OCI-M1 (cell line): ENCODE results near the gene CDCA8.
"Not testable (repeated sequence)": the region's sequence is repeated elsewhere in the genome, so short reads cannot be mapped to it uniquely, and the experiment has no call there.

Experiments
- DNase-seq: peaks from one replicate; lab custom pipeline; 2025; lab: John Stamatoyannopoulos, UW

The CDCA8 gene

GRCh38 chr1:37737975-37738374, 45.7 kb downstream of the CDCA8 start:
- not testable (repeated sequence) for DNase-seq

DNA sequence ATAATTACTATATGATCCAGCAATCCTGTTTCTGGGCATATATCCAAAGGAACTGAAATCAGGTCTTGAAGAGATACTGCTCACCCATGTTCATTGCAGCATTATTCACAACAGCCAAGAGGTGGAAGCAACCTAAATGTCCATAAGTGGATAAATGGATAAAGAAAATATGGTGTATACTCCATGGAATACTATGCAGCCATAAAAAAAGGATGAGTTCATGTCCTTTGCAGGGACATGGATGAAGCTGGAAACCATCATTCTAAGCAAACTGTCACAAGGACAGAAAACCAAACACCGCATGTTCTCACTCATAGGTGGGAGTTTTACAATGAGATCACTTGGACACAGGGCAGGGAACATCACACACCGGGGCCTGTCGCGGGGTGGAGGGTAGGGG, 46.3 kb downstream of the CDCA8 start:
- DNase-seq, result not testable (repeated sequence)

DNA sequence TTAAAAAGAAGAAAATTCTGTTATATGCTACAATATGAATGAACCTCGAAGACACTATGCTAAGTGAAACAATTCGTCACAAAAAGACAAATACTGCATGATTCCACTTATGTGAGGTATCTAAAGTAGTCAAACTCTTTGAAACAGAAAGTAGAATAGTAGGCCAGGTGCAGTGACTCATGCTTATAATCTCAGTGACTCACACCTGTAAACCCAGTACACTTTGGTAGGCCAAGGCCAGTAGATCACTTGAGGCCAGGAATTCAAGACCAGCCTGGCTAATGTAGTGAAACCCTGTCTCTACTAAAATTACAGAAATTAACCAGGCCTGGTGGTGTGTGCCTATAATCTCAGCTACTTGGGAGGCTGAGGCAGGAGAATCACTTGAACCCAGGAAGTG, 46.9 kb downstream of the CDCA8 start:
- no peak for DNase-seq

GRCh38 chr1:37741130-37741529, 48.8 kb downstream of the CDCA8 start:
- no peak for DNase-seq

- no peak for DNase-seq
Observed at GRCh38 chr1:37741662-37742061, 49.3 kb downstream of the CDCA8 start.

- DNase-seq, result no peak
Observed at GRCh38 chr1:37746806-37747205, 54.5 kb downstream of the CDCA8 start.

- DNase-seq, result no peak
Observed at GRCh38 chr1:37748565-37748964, 56.2 kb downstream of the CDCA8 start.

- no peak for DNase-seq
Observed at GRCh38 chr1:37752213-37752582, 59.9 kb downstream of the CDCA8 start.

GRCh38 chr1:37752583-37753471, 60.5 kb downstream of the CDCA8 start:
- DNase-seq, result no peak

DNA sequence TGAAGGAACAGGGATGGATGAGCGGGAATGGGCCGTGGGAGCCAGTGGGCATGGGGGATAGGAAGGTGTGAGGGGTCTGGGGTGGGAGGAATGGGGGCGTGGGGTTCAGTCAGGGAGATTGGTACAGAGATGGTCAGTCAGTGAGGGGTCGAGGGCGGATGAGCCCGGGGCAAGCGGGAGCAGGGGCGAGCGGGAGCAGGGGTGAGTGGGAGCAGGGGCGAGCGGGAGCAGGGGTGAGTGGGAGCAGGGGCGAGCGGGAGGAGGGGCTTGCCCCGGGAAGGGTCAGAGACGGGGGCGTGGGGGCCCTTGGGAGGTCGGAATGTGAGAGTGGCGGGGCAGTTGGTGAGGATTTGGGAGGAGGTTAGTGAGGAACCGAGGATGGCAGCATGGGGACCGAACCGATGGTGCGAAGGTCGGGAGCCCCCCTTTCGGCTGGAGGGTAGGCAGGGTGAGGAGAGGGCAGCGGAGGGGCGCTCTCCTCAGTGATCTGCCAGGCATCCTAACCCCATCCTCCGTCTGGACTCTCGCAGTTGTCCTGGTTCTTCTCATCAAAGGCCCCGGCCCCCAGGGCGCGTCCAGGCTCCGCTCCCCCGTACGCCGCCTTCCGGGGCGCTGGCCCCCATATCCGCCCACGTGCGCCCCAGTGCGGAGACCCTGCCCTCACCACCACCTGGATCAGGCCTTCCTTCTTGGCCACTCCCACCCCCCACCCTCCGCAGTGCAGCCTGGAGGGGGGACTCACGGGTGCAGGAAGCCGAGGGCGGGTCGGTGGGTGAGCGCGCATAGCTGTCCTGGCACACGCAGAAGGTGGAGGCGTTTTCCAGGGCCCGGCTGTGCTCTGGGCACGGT, 61.4 kb downstream of the CDCA8 start:
- no peak for DNase-seq

- DNase-seq, result no peak
Observed at GRCh38 chr1:37755290-37755689, 63.0 kb downstream of the CDCA8 start.

- peak; percentile 78 for DNase-seq
Observed at GRCh38 chr1:37755951-37756560, 63.7 kb downstream of the CDCA8 start.
